Stimulated activated CD8-positive, alpha-beta memory T cell treated with anti-CD3 and anti-CD28 coated beads, Interleukin-12 subunit alpha, Interleukin-12 subunit beta, amount 100 ng/mL, for 1 hour (primary cell): ENCODE data around the gene SLC25A24.
A peak's percentile ranks its signal among the peaks of the same experiment; 100 is the strongest.
"Not testable (repeated sequence)": the region's sequence is repeated elsewhere in the genome, so short reads cannot be mapped to it uniquely, and the experiment has no call there.

Source experiments
- DNase-seq: peaks from one replicate; pipeline ENCODE4 v3.0.0-alpha.2; 2020; ENCODE audit warnings: low read depth

SLC25A24 gene

DNA sequence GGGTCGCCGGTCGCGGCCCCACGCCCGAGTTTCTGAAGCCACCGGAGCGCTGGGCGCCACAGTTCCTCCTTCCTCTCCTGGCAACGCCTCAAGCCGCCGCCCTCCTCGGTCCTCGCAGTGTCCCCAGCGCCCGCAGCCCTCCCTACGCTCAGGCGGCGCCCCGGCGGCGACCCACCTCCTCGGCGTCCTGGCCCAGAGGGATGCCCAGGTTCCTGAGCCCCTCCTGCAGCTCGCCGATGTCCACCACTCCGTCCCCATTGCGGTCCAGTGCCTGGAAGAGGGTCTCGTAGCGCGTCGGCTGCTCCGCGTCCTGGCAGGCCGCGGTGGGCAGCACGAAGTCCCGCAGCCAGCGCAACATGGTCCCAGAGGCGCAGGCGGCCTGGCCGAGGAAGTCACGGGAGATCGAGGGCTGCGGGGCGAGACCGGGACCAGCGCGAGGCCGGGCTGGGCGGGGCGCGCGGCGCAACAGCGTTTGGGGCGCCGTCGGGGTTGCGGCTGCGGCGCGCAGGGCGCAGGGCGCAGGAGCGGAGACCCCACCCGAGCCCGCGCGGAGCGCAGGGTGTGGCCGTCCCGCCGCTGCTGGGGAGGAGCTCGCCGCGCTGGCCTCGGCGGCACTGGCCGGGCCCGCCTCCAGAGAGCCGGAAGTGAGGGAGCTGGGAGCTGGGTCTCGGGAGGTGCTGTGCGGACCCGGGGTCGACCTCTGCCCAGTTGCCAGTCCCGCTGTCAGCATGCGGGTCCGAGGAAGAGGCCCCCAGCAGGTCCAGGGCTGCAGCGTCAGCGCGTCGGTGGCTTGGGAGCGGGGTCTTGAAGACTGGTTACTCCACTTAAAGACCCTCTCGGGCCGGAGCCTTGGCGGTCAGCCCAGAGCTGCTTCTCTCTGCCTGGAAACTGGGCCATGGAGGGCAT is at the start of gene SLC25A24:
SLC25A24 (minus strand) TSS at position 563 of the 906 bp plus-strand sequence; CDS start at position 358, 205 bp downstream.
- DNase-seq, result peak; percentile 37

DNA sequence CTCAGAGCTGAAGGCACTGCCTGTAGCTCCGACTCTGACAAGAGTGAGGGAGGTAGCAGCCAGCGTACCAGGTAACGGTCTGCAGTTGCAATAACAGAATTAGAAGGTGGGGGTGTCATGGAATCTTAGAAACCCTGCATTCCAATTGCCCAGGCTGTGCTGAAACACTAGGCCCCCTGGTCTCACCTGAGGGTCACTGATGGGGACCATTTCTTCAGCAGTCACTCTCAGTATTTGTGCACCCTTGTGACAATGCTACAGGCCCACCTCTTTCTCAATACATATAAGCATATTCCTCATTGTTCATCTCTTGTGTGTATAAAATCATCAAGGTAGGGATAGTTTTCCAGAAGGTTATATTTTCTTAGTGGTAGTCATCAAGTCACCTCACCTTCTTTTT is 43.8 kb upstream of the SLC25A24 start, which contains the start of gene NBPF4:
NBPF4 (minus strand) TSS at position 101 of the 400 bp plus-strand sequence. CDS start 315 bp downstream, outside the sequence.
- DNase-seq, result not testable (repeated sequence)

DNA sequence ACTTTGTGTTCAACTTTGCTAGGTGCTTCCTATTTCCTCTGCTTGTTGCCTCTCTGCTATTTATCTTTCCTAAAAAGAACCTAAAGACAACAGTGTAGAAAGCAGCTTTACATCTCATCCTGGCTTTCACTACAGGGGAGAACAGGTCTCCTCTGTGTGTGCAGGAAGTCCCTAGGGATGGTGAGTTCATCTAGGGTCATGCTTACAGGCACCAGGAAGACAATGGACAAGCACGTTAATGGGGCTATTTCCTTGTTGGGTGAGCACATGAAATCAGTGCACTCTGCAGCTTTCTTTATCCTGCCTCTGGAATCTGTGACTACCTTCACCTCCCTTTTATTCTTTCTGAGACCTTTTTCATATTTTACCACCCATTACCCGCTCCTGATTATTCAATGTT is 39.3 kb upstream of the SLC25A24 start:
- DNase-seq, result not testable (repeated sequence)

DNA sequence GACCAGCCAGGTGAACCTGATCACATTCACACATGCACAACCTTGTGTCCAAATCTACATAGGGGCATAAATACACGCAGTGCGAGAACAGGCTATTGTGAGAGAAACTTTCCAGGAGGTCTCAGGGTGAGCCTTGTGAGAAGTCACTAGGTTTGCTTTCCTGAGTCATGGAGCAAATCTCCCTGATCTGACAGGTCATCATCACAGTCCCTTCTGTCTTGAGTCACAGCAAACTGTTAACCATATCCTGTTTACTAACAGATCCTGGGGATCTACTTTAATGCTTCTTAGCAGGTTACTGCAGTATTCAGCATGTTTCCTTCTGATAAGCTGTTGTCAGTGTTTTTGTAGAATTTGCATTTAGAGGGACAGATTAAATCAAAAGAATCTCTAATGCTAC is 35.2 kb upstream of the SLC25A24 start:
- not testable (repeated sequence) for DNase-seq

DNA sequence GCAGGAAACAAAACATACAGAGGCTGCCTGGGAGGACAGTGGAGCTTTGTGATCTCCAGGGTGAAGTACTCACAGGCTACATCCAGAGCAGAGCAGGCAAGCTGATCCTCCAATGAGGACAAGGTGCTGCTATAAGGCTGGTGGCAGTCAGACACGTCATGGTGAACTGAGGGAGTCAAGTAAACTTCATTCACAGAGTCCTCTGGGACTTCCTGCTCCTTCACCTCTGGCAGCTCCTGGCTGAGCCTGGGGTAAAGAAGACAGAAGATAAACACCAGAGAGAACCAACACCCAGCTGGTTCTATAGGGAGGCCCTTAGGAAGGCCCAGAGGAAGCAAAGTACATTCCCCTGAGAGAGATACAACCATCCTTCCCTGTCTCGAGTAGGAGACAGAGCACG is 32.0 kb upstream of the SLC25A24 start:
- not testable (repeated sequence) for DNase-seq

DNA sequence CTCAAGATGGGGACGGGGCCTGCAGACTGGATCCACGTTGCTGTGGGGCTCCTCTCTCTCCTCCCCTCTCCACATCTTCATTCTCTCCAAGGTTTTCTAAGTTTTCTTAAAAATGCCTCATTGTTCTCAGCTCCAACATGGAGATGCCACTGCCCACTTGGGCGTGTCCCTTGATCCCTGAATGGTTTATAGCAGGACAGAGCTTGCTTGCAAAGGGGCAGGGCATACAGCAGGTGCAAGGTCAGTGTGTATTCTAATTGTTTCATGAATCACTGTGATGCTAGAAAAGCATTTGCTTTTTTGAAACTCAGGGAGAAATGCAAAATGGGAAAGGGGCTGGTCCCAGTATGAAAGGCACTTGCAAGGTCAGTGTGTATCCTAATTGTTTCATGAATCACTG is 29.8 kb upstream of the SLC25A24 start:
- DNase-seq, result not testable (repeated sequence)

DNA sequence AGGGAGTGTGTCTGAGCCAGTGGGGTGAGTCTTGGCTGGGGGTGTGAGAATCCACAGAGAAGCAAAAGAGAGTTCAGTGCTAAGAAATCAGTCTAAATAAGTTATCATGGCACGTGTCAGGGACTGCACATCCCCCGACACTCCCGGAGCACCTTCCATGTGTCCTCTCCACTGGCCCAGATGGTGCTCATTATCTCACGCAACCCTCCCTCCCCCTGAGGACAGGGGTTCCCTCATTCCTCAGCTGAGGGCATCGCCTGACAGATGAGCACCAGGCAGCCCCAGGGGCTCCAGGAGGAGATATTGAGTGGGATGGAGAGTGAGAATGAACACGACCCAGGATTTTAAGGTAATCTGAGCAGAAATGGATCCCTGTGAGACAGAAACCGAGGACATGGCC is 27.6 kb upstream of the SLC25A24 start:
- DNase-seq, result not testable (repeated sequence)

DNA sequence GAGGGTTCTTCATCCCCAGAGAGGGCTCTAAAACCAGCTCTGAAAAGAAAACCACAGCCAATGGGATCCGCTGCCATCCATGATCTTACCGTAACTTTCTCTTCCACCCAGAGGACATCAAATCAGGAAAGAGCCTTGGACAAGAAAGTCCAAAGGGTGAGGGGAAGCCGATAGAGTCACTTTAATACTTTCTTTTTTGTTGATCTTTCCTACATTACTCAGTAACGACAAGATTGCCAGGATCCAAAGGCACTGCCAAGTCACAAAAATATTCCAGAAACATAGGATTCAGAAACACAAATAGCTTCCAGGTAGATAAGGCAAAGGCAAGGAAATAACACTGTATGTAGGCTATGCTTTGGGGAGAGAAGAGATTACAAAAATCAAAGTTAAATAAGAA is 26.7 kb upstream of the SLC25A24 start:
- DNase-seq, result not testable (repeated sequence)

DNA sequence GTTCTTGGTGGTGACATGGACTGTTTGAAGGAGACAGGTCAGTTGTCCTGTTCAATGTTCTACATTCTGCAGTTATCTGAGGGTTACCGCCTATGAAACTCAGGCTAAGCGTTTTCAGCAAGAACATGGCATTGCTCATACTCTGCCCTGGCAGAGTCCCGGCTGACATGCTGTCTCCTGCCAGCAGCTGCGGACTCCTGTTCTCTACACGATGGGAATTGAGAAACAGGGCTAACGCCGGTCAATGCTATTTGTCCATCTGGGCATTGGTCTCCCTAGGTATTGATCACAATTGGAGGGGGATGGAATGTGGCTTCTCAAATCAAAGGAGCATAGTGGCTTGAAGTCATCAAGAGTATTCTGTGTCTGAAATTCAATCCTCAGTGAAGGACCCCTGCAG is 23.1 kb upstream of the SLC25A24 start:
- DNase-seq, result not testable (repeated sequence)

DNA sequence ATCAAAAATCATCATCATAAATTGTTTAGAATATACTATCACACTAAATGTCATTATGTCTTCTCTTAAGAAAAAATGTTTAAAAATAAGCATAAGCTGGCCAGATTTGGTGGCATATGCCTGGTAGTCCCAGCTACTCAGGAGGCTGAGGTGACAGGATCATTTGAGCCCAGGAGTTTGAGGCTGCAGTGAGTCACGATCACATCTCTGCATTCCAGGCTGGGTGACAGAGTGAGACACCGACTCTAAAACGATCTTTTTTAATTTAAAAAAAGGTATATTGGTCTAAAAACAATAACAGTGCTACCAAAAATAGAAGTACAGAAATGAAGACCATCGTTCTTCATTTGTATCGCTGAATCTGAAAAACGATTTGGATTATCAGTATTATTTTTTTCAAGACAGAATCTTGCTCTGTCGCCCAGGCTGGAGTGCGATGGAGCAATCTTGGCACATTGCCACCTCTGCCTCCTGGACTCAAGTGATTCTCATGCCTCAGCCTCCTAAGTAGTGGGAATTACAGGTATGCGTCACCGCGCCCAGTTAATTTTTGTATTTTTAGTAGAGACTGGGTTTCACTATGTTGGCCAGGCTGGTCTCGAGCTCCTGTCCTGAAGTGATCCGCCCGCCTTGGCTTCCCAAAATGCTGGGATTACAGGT is 17.5 kb upstream of the SLC25A24 start:
- not testable (repeated sequence) for DNase-seq

DNA sequence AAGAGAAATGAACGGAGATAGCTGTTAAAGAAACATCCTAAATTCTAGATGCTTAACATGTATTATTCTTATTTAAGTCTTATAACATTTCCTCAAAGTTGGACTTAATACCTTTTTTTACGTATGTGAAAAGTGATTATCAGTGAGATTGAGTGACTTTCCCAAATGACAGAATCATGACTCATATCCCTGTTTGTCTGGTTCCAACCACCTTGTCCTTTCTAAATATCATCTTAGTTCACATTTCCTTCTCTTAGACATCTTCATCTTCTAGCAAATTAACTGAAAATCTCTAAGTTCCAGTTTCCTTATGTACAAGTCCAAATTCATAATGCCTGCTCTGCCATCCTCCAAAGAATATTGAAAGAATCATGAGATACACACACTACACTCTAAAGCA is 16.9 kb upstream of the SLC25A24 start:
- not testable (repeated sequence) for DNase-seq

DNA sequence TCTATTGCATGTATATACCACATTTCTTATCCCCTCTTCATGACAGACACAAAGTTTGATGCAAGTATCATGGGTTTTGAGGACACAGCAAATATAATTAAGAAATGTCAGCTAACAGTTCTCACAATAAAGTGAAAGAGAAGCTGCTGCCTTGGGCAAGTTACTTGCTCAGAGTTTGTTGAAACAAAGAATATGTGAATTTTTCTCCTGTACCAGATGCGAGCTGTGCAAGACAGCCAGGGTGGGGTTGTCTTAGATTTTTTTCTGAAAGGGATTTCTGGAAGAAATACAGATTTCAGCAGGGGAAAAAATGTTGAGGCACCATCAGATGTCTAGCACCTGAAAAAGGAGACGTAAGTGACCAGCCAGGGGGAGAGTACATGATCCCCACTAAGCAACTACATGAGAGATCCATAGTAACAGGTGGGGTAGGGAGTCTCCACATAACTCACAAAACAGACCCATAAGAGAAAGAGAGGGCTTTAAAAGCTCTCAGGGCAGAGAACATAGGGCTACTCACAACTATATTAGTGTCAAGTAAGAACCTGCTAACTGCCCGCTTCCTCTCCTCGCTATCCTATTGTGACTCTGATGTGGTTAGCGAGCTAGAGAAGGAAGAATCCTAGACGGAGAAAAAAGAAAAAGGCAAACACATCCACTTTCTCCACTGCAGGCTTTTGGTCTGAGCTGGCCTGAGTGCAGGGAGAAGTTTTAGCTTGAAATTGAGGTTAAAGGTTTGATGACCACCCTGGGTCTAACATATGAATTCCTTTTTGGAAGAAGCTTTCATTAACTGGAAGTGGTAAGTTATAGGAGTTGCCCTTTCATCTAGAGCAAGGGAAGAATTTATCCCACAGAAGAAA is 16.1 kb upstream of the SLC25A24 start:
- not testable (repeated sequence) for DNase-seq

DNA sequence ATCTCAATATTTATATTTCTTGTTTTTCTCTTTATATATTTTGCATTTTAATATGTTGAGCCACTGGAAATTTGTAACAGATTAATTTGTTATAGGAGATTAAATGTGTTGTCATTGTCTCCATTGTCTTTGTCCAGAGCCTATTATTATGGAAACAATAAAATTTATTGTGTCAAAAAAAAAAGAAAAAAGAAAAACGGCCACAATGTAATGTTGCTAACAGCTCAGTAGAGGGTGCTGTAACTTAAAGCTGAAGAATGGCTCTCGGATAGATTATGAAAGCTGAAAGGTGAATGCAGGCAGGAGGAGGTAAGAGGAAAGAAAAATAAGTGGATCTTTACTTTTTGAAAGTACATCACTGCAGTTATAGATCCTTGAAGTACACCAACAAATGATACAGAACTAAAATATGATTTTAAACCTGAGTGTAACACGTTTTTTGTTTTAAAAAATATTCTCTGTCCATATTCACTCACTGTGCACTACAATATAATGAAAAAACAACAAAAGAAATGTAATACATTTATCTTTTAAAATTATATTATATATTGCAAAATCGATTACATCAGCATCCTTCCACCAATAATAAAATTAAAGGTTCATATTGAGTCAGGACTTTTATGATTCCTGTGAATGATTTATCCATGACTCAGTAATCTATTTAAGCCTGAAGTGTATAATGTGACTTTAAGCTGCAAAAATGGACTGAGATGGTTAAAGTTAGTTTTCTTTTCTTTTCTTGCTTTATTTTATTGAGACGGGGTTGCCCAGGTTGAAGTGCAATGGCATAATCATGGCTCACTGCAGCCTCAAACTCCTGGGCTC is 14.7 kb upstream of the SLC25A24 start:
- not testable (repeated sequence) for DNase-seq

DNA sequence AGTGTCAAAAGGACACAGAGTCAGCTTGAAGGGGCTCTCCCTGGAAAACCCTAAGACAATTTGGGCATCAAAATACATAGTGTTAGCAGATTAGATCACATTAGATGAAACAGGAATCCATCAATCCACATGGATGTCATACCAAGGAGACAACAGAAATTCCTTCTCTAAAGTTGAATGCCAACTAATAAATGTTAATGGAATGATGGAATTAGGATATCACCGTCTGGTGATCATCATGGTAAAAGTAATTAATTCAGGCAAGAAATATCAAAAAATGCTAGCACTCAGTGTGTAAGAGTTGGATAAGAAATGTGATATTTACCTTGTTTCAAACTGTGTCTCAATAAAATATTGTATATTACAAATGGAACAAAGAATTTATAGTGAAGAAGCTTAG is 10.9 kb upstream of the SLC25A24 start:
- DNase-seq, result no peak

DNA sequence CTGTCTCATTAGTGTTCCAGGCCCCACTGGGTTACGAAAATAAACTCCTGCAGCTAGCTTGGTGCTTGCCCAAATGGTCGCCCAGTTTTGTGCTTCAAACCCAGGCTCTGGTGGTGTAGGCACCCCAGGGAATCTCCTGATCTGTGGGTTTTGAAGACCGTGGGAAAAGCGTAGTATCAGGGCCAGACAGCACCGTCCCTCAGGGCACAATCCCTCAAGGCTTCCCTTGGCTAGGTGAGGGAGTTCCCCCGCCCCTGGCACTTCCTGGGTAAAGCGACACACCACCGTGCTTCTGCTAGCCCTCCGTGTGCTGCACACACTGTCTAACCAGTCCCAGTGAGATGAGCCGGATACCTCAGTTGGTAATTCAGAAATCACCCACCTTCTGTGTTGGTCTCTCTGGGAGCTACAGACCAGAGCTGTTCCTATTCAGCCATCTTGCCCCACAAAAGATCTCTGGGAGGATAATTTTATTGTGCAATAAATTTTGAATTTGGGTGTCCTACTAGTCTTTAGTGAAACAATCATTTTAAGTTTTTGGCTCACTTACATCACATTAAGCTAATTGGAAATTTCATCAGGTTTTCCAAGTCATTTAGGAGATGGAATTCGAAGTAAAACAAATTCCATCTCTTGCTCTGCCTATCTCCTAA is 9.4 kb upstream of the SLC25A24 start:
- no peak for DNase-seq

DNA sequence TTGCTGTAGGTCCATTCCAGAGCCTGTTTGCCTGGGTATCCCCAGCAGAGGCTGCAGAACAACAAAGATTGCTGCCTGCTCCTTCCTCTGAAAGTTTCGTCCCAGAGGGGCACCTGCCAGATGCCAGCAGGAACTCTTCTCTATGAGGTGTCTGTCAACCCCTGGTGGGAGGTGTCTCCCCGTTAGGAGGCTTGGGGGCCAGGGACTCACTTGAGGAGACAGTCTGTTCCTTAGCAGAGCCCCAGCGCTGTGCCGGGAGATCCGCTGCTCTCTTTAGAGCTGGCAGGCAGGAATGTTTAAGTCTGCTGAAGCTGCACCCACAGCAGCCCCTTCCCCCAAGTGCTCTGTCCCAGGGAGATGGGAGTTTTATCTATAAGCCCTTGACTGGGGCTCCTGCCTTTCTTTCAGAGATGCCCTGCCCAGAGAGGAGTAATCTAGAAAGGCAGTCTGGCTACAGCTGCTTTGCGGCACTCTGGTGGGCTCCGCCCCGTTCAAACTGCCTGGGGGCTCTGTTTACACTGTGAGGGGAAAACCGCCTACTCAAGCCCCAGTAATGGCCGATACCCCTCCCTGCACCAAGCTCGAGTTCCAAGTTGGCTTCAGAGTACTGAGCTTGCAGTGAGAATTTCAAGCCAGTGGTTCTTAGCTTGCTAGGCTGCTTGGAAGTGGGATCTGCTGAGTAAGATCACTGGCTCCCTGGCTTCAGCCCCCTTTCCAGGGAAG is 8.7 kb upstream of the SLC25A24 start:
- no peak for DNase-seq

DNA sequence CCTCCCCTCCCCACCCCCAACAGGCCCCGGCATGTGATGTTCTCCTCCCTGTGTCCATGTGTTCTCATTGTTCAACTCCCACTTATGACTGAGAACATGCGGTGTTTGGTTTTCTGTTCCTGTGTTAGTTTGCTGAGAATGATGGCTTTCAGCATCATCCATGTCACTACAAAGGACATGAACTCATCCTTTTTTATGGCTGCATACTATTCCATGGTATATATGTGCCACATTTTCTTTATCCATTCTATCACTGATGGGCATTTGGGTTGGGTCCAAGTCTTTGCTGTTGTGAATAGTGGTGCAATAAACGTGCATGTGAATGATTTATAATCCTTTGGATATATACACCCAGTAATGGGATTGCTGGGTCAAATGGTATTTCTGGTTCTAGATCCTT is 3.4 kb upstream of the SLC25A24 start:
- not testable (repeated sequence) for DNase-seq

DNA sequence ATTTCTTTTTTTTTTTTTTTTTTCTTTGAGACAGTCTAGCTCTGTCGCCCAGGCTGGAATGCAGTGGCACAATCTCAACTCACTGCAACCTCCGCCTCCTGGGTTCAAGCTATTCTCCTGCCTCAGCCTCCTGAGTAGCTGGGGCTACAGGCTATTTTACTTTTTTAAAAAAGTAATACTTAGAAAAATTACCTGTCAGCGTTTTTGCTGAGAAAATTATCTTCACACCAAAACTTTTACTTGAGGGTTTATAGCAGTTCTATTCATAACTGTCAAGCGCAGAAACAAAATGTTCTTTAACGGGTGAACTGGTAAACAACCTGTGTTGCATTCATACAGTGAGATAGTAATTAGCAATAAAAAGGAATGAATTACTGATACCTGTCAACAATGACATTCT is 1.5 kb upstream of the SLC25A24 start:
- no peak for DNase-seq

DNA sequence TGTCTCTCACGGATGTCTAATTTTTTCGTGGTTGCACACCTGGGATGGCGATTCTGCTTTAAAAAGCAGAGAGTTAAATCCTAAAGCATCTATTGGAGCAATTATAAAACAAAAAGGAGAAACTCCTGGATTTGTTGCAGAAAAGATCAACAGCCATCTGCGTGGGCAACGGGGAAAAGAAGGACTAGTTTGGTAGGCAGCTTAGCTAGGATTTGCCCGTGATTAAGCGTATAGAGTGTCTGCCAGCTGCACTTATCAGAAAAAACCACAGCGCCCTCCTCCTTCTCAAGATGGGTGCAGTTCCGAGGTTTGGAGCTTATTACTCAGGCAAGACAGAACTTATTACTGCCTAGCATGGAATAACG is 526 bp upstream of the SLC25A24 start:
- peak; percentile 31 for DNase-seq

DNA sequence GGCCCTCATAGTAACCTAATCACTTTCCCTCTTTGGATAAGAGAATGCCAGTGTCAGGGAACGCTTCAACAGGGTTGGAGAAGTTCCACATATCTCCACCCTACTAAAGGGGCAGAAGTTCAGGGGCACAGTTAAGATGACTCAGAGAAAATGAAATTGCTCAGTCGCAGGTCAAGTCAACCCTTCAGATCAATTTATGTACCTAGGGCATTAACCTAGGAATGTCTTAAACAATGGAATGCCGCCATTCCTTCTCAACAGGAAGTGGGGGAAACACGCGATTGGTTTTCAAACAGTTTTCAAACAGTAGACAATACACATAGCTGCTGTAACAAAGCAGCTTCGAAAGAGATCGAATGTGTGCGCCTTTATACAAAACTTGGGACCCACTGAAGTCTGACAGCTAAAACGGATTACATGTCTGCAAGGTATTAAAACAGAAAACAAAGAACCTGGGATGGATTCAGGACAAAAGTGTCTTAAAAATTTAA is 897 bp downstream of the SLC25A24 start:
- no peak for DNase-seq
